ENCODE data around the gene POU2AF1.
"Not testable (repeated sequence)": the region's sequence is repeated elsewhere in the genome, so short reads cannot be mapped to it uniquely, and the experiment has no call there.

Gene POU2AF1

GRCh38 chr11:111325259-111325658 lies 53.8 kb downstream of the POU2AF1 start:
- Histone ChIP-seq H3K27me3 (no peaks in the 10 kb centered on the region), H3K4me3 (no peak overlapping the region), H3K9me3 (replicated peaks in 1 of 11) (no peaks in the 10 kb centered on the region), H3K27ac (no peak overlapping the region), H3K9ac (no peak overlapping the region), H4K20me1 (no peaks in the 10 kb centered on the region), H3K4me2 (no peak overlapping the region), H3K4me1 (peaks cover 0 to 17% (median 5%) of the 10 kb centered on the region in 10 experiments; a peak in 10 of 20 replicates), H3K36me3 (no peaks in the 10 kb centered on the region)
- TF ChIP-seq Cebpa-rat (IDR thresholded peaks at IDR 0.05): no peak

DNA sequence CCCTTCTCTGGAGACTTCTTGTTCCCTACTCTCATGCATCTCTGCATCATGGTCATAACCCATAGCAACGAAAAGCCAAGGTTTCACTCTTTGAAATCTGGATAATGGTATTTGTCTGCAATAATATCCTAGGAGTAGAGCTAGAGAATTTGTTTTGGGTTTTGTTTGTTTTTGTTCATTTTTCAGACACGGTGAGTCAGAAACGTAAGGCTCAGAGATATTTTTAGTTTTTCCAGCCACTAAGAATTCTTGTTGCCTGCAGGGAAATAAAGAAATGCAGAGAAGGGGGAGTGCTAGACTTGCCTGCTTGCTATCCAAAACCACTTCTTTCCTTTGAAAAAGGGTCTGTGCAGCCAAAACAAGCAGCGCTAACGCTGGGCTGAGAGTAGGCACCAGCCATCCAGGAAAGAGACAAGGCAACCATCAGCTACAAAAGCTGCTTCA lies 54.8 kb downstream of the POU2AF1 start:
- Histone ChIP-seq H3K9me3 (replicated peaks in 1 of 11) (no peaks in the 10 kb centered on the region), H4K20me1 (no peaks in the 10 kb centered on the region), H3K9ac (no peak overlapping the region), H3K27me3 (no peaks in the 10 kb centered on the region), H3K4me3 (no peak overlapping the region), H3K27ac (no peak overlapping the region), H3K4me1 (peaks cover 0 to 7% (median 0%) of the 10 kb centered on the region in 10 experiments; a peak in 6 of 20 replicates), H3K36me3 (no peaks in the 10 kb centered on the region), H3K4me2 (no peak overlapping the region)
- TF ChIP-seq Cebpa-rat (IDR thresholded peaks at IDR 0.05): no peak

DNA sequence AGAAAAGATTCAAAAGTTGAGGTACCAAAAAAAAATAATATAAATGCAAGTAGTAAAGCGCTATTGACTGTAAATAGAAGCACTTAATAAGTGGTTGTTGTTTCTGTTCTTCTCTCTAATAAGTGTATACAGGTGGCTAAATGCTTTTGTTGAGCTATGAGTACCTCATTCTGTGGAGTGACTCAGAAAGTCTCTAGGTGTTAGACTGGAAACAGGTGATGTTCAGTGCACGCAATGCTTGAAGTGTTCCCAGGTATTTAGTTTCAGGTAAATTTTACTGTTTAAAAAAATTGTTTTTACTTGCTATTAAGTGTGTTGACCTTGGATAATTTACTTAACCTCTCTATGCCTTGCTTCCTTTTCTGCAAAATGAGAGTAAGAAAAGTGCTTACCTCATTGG lies 56.5 kb downstream of the POU2AF1 start:
- Histone ChIP-seq H3K4me3 (no peak overlapping the region), H3K9ac (no peak overlapping the region), H3K27me3 (no peaks in the 10 kb centered on the region), H3K4me1 (no peaks in the 10 kb centered on the region), H3K9me3 (replicated peaks in 1 of 11) (no peaks in the 10 kb centered on the region), H3K36me3 (no peaks in the 10 kb centered on the region; a peak in 1 of 22 replicates), H3K4me2 (no peak overlapping the region), H3K27ac (no peak overlapping the region), H4K20me1 (no peaks in the 10 kb centered on the region)
- no peak for TF ChIP-seq Cebpa-rat (IDR thresholded peaks at IDR 0.05)

GRCh38 chr11:111320728-111321568 lies 58.1 kb downstream of the POU2AF1 start:
- no peak overlapping the region for H3K4me2 ChIP-seq
- no peaks in the 10 kb centered on the region; a peak in 1 of 22 replicates for H3K36me3 ChIP-seq
- TF ChIP-seq Cebpa-rat (IDR thresholded peaks at IDR 0.05): no peak
- no peak overlapping the region for H3K4me3 ChIP-seq
- peaks cover 0 to 7% (median 0%) of the 10 kb centered on the region in 11 experiments; a peak in 1 of 22 replicates for H3K9me3 ChIP-seq (replicated peaks in 1 of 11)
- H3K27me3 ChIP-seq: no peaks in the 10 kb centered on the region
- H4K20me1 ChIP-seq: no peaks in the 10 kb centered on the region
- H3K27ac ChIP-seq: no peak overlapping the region
- no peak overlapping the region for H3K9ac ChIP-seq
- no peaks in the 10 kb centered on the region for H3K4me1 ChIP-seq

GRCh38 chr11:111320199-111320598 lies 58.9 kb downstream of the POU2AF1 start:
- H3K9ac ChIP-seq; H3K36me3 ChIP-seq; H3K27me3 ChIP-seq; H3K4me3 ChIP-seq; H4K20me1 ChIP-seq; H3K9me3 ChIP-seq (replicated peaks in 1 of 11); H3K4me1 ChIP-seq; H3K4me2 ChIP-seq; H3K27ac ChIP-seq: not testable (repeated sequence)

GRCh38 chr11:111319296-111319695 lies 59.8 kb downstream of the POU2AF1 start:
- Histone ChIP-seq H3K27ac (no peak overlapping the region), H3K27me3 (no peaks in the 10 kb centered on the region), H3K9me3 (replicated peaks in 1 of 11) (peaks cover 0 to 13% (median 0%) of the 10 kb centered on the region in 11 experiments; a peak in 4 of 22 replicates), H4K20me1 (no peaks in the 10 kb centered on the region), H3K36me3 (no peaks in the 10 kb centered on the region; a peak in 1 of 22 replicates), H3K4me3 (no peak overlapping the region), H3K4me1 (no peaks in the 10 kb centered on the region), H3K4me2 (no peak overlapping the region), H3K9ac (no peak overlapping the region)
- no peak for TF ChIP-seq Cebpa-rat (IDR thresholded peaks at IDR 0.05)

- Histone ChIP-seq H3K4me1 (peaks cover 0 to 15% (median 12%) of the 10 kb centered on the region in 10 experiments; a peak in 15 of 20 replicates), H4K20me1 (no peaks in the 10 kb centered on the region), H3K4me2 (no peak overlapping the region), H3K36me3 (no peaks in the 10 kb centered on the region; a peak in 1 of 22 replicates), H3K9me3 (replicated peaks in 1 of 11) (peaks cover 0 to 26% (median 14%) of the 10 kb centered on the region in 11 experiments; a peak in 17 of 22 replicates), H3K9ac (no peak overlapping the region), H3K27ac (no peak overlapping the region), H3K4me3 (no peak overlapping the region), H3K27me3 (no peaks in the 10 kb centered on the region)
- no peak for TF ChIP-seq Cebpa-rat (IDR thresholded peaks at IDR 0.05)
Observed at GRCh38 chr11:111312076-111312475, 67.0 kb downstream of the POU2AF1 start.

DNA sequence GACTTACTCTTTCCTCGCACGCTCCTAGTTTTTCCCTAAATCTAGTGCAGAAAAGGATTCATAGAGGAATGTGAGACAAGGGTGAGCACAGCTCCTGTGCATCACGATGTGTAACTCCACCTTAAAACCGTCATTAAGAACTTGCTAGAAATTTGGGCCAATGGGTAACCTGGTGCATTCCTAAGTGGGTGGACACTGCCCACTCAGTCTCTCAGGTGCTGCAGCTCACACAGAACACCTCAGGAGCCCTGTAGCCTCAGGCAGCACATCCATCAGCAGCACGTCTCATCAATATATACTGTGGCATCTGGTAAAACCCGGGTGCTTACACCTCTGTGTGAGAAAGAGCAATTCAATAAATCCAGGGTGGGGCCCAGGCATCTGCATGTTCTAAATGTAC lies 68.4 kb downstream of the POU2AF1 start:
- Histone ChIP-seq H3K4me2 (peak overlapping the region in 8 of 11 experiments; percentile 11 to 70 (median 43); a peak in 16 of 22 replicates), H3K4me1 (peaks cover 0 to 15% (median 12%) of the 10 kb centered on the region in 10 experiments; a peak in 15 of 20 replicates), H3K27ac (no peak overlapping the region), H3K27me3 (no peaks in the 10 kb centered on the region), H3K9me3 (replicated peaks in 1 of 11) (peaks cover 0 to 26% (median 13%) of the 10 kb centered on the region in 11 experiments; a peak in 17 of 22 replicates), H3K9ac (no peak overlapping the region), H3K36me3 (no peaks in the 10 kb centered on the region; a peak in 1 of 22 replicates), H4K20me1 (no peaks in the 10 kb centered on the region), H3K4me3 (no peak overlapping the region)
- TF ChIP-seq Cebpa-rat (IDR thresholded peaks at IDR 0.05): no peak

DNA sequence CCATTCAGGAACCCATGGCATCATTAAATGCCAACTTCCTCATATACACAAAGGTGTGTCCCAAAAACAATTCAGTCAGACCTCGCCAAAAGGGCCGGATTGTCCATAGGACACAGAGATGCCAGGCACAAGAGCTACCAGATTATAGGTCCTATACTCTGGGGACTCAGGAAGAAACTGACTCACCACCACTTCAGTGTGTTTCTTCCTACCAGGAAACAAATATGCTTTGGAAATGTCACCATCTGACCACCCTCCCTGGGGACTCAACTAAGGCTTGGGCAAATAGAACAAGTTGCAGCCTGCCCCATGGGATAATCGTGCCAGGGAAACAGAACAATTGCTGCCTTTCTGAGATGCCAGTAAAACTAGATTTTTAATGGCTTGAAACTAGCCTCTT lies 69.0 kb downstream of the POU2AF1 start:
- H3K27ac ChIP-seq: no peak overlapping the region
- H3K9me3 ChIP-seq (replicated peaks in 1 of 11): peaks cover 0 to 21% (median 13%) of the 10 kb centered on the region in 11 experiments; a peak in 17 of 22 replicates
- no peaks in the 10 kb centered on the region; a peak in 1 of 22 replicates for H3K36me3 ChIP-seq
- peak overlapping the region in 8 of 11 experiments; percentile 11 to 70 (median 43); a peak in 17 of 22 replicates for H3K4me2 ChIP-seq
- H3K4me3 ChIP-seq: no peak overlapping the region
- no peak for TF ChIP-seq Cebpa-rat (IDR thresholded peaks at IDR 0.05)
- H4K20me1 ChIP-seq: no peaks in the 10 kb centered on the region
- H3K4me1 ChIP-seq: peaks cover 0 to 15% (median 12%) of the 10 kb centered on the region in 10 experiments; a peak in 15 of 20 replicates
- H3K9ac ChIP-seq: no peak overlapping the region
- no peaks in the 10 kb centered on the region for H3K27me3 ChIP-seq

All from BLaER1 treated with 17β-estradiol and CSF1 and Interleukin-3, amounts not matched to agents 10 nM and 100 nM (cell line).